Esophagus mucosa (tissue), 1 donor: ENCODE data around the gene DTX2. TPM values are rescaled to one million over a fixed set of nuclear protein-coding genes. Genes with fewer than 3 reads are reported as not detected.
"Not testable (repeated sequence)": the region's sequence is repeated elsewhere in the genome, so short reads cannot be mapped to it uniquely, and the experiment has no call there.

Source experiments
- ATAC-seq: fragments of 200-7000 bp; cut with Tn5 transposase; one replicate; pipeline ENCODE4 v1.9.1; 2020
- total RNA-seq: library from RNA; stranded (reverse); gene quantifications from one replicate; pipeline ENCODE4 v1.2.4, GENCODE V29; 2023
- donor health status: DM: yes; HTN: yes; CAD: no.

The DTX2 gene
- total RNA-seq, 1 donor from 2014 or later: 56.2 TPM

DNA sequence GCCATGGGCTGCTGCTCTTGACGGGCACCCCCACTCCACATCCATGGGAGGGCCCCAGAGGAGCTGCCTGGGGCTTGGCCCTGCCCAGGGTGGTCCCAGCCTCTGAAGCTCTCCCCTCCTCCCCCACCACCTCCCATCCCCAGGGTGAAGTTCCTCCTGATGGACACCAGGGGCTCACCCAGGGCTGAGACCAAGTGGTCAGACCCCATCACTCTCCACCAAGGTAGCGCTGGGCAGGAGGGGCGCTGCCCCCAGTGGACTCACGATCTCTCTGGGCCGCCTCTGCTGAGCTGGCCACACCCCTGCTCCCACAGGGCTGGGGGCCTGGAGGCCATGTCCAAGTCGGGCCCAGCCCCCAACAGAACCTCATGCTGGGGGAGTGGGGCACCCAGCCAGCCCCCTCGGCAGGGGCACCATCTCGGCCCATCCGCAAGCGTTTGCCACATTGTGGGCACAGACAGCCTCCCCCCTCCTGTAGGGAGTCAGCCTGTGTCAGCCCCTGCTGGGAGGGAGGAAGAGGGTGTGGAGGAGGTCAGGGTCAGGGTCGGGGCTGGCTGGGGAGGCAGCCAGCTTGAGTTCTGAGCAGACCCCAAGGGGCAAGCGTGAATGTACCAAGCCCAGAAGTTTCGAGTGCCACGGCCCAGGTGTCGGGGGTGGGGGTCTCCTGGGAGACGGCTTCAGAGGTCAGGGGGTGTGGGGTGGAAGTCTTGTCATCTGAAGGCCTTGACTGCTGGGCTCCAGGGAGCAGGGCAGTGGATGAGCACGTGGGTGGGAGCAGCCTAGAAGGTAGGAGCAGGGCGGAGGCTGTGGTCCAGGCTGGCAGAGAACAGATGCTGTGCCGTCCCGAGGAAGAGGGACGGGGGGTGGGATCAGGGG, 51.7 kb downstream of the DTX2 start:
- peak; percentile 15 for ATAC-seq

DNA sequence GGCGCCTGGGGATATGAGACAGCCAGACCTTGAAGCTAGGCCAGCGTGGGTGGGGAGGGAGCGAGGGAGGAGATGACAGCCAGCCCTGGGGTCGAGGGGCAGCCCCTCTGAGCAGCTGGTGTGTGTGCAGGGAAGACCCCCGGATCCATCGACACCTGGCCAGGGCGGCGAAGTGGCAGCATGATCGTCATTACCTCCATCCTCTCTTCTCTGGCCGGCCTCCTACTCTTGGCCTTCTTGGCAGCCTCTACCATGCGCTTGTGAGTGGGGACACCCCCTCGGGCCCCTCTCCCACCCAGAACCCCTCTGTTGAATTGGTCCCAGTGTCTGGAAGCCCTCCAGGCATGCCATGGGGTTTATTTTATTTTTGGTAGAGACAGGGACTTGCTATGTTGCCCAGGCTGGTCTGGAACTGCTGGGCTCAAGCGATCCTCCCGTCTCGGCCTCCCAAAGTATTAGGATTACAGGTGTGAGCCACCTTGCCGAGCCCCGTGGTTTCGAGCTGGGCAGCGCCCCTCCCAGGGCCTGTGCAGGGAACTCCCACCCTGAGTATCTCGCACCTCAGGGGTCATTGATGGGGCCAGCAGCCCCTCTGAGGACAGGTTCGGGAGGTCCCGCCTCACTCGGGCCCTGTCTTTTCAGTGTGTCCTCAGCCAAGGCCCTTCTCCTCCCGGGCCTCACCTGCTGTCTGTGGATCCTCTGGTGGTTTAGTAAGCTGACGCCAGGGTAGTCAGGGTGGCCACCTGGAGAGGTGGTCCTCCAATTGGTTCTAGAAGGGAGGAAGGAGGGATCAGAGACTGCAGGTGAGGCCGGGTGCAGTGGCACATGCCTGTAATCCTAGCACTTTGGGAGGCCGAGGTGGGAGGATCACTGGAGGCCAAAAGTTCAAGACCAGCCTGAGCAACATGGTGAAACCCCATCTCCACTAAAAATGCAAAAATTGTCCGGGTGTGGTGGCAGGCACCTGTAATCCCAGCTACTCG, 52.6 kb downstream of the DTX2 start:
- no peak for ATAC-seq

DNA sequence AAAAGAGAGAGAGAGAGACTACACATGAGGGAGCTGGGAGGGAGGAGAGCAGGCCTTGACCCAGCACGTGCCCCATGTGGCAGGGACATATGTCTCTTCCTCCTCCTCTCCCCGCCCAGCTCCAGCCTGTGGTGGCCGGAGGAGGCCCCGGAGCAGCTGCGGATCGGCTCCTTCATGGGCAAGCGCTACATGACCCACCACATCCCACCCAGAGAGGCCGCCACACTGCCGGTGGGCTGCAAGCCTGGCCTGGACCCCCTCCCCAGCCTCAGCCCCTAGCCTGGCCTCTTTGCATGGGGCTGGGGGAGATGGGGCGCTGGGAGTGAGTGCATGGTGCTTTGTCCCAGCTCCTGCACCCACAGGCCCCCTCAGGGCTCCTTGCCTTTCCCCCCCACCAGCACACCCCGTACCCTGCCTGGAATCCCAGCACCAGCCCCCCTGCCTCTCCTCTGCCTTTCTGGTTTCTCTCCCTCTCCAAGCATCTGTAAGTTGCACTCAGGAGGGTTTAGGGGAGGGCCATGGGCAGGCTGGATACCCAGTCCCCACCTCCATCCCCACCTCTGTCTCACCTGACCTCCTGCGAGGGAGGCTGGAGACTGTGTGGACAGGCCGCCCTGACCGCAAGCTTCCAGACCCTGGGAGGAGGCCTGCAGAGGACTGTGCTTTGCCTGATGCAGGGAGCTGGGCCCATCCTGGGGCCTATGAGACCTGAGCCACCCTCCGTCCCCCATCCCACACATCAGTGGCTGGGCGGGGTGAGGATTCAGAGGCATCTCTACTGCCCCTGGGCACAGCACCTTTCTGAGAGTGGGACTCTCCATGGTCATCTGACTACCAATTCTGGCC, 53.6 kb downstream of the DTX2 start:
- no peak for ATAC-seq

DNA sequence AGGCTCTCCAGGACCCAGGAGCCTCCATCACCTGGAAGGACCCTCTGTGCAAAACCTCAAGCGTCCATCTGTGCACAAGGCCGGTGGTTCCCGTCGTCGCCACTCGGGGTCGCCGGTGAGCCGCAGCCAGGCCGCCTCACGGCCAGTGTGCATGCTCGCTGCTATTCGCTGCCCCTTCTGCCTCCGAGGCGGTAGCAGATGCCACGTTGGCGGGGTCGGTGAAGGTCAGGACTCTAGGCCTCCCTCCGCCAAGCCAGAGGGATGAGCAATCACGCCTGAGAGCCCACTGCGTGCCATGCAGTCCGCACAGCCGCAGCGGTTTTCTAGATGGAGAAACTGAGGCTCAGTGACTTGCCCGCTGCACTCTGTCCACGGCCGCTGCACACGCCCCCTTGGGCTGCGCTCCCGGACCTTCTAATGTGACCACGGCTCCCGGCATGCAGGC, 54.5 kb downstream of the DTX2 start:
- ATAC-seq: no peak

DNA sequence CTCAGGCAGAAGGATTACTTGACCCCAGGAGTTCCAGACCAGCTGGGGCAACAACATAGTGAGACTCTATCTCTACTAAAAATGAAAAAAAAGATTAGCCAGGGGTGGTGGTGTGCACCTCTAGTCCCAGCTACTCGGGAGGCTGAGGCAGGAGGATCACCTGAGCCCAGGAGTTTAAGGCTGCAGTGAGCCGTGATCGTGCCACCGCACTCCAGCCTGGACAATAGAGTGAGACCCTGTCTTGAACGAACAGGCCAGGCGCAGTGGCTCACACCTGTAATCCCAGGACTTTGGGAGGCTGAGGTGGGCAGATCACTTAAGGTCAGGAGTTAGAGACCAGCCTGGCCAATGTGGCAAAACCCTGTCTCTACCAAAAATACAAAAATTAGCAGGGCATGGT, 55.4 kb downstream of the DTX2 start:
- not testable (repeated sequence) for ATAC-seq

DNA sequence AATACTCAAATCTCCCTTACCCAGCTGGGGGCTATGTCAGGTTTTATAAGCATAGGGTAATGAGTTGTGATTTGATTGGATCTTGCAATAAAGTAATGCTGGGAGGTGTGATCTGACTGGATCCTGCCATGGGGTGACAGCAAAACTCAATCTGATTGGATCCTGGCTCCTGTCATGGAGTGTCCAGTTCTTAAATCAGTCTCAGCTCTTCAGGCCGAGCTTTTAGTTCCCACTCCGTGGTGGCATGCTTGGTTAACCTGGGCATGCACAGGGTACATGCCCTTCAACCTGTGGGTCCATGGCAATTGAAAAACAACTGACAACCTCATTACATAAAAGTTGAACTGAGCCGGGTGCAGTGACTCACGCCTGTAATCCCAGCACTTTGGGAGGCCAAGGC, 64.7 kb downstream of the DTX2 start:
- ATAC-seq: not testable (repeated sequence)

DNA sequence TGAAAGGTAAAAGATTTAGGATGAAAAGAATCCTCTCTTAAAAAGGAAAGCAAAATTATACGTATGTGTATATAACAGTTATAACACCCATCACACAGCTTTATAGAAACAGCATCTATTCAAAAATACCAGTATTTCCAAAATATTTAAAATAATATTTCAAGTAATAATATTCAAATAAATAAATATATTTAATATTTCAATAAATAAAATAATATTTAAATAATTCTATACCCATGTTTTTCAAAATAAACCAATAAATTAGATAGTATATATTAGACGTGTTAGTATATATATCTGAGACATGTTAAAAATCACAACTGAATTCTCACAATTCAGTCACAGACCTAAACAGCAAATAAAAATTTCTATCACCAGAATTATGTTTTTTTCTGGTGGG, 70.1 kb downstream of the DTX2 start:
- not testable (repeated sequence) for ATAC-seq

DNA sequence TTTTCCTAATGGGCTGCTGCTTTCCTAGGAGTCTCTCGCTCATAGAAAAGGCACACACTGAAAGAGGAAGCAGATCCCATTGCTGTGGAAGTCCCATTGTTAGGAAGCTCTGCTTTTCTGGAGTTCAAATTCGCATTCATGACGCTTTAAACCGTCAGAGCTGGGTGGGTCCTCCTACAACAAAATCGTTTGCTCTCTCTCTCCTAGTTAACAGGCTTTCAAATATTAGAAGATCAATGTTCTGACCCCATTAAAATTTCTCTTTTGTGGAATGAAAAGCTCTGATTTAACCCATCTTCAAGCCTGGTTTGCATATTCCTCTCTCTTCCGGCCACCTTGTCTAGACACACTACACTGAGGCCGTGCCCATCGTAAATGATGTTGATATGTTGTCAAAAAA, 81.7 kb downstream of the DTX2 start, which contains the start of gene SPDYE16:
Gene SPDYE16 (minus strand): TSS at position 101 of the 400 bp plus-strand sequence. CDS start 1,838 bp downstream, outside the sequence.
- not testable (repeated sequence) for ATAC-seq

DNA sequence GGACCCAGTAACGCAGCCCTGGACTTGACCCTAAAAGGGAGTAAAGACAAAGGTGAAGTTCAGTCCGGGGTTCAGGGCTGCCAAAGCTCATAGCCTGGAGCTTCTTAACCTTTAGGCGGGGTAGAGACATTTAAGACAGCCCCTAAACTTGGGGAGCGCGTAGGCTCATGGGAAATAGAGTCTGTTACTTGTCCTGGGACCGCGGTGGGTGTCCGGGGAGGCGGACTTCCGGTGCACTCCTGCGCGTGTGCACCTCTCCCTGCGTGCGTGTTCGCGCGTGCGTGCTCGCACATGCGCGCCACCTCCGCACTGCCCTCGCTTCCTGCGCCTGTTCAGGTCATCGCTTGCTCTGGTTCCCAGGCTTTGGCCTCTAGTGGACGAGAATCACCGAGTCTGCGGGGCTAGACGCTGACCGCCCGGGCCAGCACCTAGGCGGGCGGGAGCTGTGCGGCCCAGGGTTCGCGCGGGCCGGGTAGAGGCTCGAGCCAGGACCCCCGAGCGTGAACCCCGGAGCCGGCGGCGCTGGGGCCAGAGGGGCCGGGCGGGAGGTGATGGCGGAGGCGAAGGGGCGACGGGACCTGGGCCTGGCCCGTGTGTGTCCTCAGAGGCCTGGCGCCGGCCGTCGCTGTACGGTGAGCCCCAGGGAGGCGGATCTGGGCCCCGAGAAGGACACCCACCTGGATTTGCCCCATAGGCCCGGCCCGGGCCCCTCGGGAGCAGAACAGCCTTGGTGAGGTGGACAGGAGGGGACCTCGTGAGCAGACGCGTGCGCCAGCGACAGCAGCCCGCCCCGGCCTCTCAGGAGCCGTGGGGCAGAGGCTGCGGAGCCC, 87.7 kb downstream of the DTX2 start:
- peak; percentile 100 for ATAC-seq

DNA sequence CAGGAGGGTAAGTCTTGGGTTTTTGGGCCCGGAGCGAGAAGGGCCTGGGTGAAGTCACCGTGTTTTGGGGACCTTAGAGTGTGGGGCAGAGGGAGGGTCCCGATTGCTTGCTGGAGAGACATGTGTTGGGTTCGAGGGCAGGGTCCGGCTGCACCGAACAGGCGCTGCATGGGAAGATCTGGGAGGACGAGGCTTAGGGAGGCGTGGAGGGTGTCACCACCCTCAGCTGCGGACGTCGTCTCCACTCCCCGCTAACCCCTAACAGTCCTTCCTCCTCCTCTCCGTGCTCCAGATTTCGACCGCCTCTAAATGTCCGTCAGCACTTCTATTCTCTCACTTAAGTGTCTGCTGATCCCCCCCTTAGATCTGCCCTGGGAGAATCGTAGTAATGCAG, 88.3 kb downstream of the DTX2 start:
- ATAC-seq: not testable (repeated sequence)

DNA sequence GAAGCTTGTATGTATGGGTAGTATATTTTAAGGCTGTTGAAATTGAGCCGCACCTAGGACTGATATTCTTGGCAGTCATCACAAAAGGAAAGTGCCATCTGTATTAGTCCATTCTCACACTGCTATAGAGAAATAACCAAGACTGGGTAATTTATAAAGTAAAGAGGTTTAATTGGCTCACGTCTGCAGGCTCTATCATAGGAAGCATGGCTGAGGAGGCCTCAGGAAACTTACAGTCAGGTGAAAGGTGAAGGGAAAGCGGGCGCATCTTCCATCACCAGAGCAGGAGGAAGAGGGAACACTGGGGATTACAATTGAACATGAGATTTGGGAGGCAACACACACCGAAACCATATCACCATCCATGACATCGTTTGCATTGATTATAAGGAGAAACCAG, 90.5 kb downstream of the DTX2 start:
- ATAC-seq: not testable (repeated sequence)

Other genes starting within 250 kb of the DTX2 start
- 4,957 TPM for gene HSPB1, start 159.0 kb upstream of the DTX2 start, total RNA-seq
- 86.9 TPM for gene YWHAG, start 102.7 kb upstream of the DTX2 start, total RNA-seq
- gene SSC4D, start 52.0 kb upstream of the DTX2 start, total RNA-seq: 0.92 TPM
- gene ZP3, start 36.8 kb upstream of the DTX2 start, total RNA-seq: 19.8 TPM
- gene UPK3B, start 48.8 kb downstream of the DTX2 start, total RNA-seq: 9.6 TPM
- gene SPDYE16, start 81.6 kb downstream of the DTX2 start, total RNA-seq: not detected
- gene POMZP3, start 165.6 kb downstream of the DTX2 start, total RNA-seq: 14.7 TPM